ENCODE results near the gene B4GALNT2. TPM values are rescaled to one million over a fixed set of nuclear protein-coding genes. Genes with fewer than 3 reads are reported as not detected.

The B4GALNT2 gene
- total and polyA plus RNA-seq, 2 of the 13 experiments (the other 11 are each of a cell fraction or from before 2014, with no cell fraction given): not detected

- TF ChIP-seq HES4 (CRISPR knock-in tag; IDR thresholded peaks at IDR 0.05; ENCODE audit: borderline replicate concordance) (no peak), PHF21A (CRISPR knock-in tag; IDR thresholded peaks at IDR 0.05) (peak; percentile 46; the same call in 1 of the 2 replicates), HOXA5 (CRISPR knock-in tag; IDR thresholded peaks at IDR 0.05) (peak; percentile 50; the same call in 1 of the 2 replicates), IKZF1 (IDR thresholded peaks at IDR 0.05) (no peak), ZFP37 (CRISPR knock-in tag; IDR thresholded peaks at IDR 0.05; ENCODE audit: borderline replicate concordance) (no peak), ZBTB7B (CRISPR knock-in tag; IDR thresholded peaks at IDR 0.05) (peak; percentile 49; the same call in 1 of the 2 replicates), ZMYM4 (CRISPR knock-in tag; IDR thresholded peaks at IDR 0.05) (peak; percentile 48; the same call in 1 of the 2 replicates), CBFB (CRISPR knock-in tag; IDR thresholded peaks at IDR 0.05) (no peak), NFE2L2 (IDR thresholded peaks at IDR 0.05; ENCODE audit: low read length) (no peak), ERF (CRISPR knock-in tag; IDR thresholded peaks at IDR 0.05) (peak; percentile 57; the same call in 1 of the 2 replicates), ZNF768 (CRISPR knock-in tag; IDR thresholded peaks at IDR 0.05) (no peak; the same call in 1 of the 2 replicates), SSRP1 (CRISPR knock-in tag; IDR thresholded peaks at IDR 0.05) (no peak), TBL1XR1 (IDR thresholded peaks at IDR 0.05; ENCODE audit: borderline replicate concordance, low read length, partially characterized antibody) (no peak), ZGPAT (CRISPR knock-in tag; IDR thresholded peaks at IDR 0.05) (0 out of 2 replicates have a peak, but pooled peaks have one; percentile 25), MLLT10 (CRISPR knock-in tag; IDR thresholded peaks at IDR 0.05) (no peak), AGO1 (IDR thresholded peaks at IDR 0.05; ENCODE audit: low read depth, low read length, poor library complexity, severe bottlenecking) (no peak), ZNF788 (CRISPR knock-in tag; IDR thresholded peaks at IDR 0.05; ENCODE audit: borderline replicate concordance) (no peak), PBX3 (CRISPR knock-in tag; IDR thresholded peaks at IDR 0.05; ENCODE audit: borderline replicate concordance) (no peak), MIER2 (CRISPR knock-in tag; IDR thresholded peaks at IDR 0.05) (no peak), ZNF615 (CRISPR knock-in tag; IDR thresholded peaks at IDR 0.05; ENCODE audit: borderline replicate concordance) (no peak), ZNF574 (CRISPR knock-in tag; IDR thresholded peaks at IDR 0.05) (0 out of 2 replicates have a peak, but pooled peaks have one; percentile 15), ZNF747 (CRISPR knock-in tag; IDR thresholded peaks at IDR 0.05; ENCODE audit: borderline replicate concordance) (0 out of 2 replicates have a peak, but pooled peaks have one; percentile 19), SRF (IDR thresholded peaks at IDR 0.05; ENCODE audit: low read depth, low read length) (peak; percentile 47; the same call in 1 of the 2 replicates)
Observed at GRCh38 chr17:49180303-49180702, 47.7 kb downstream of the B4GALNT2 start (continued).
